HepG2 (cell line): ENCODE measurements around the gene NLRP13. TPM values are rescaled to one million over a fixed set of nuclear protein-coding genes. Genes with fewer than 3 reads are reported as not detected.

Source experiments
- ATAC-seq: fragments of 200-7000 bp; cut with Tn5 transposase; 3 replicates; pipeline ENCODE4 v1.9.1; 2020; ENCODE audit warnings: mild to moderate bottlenecking, moderate library complexity
- BruUV-seq: library from RNA; stranded (reverse); fragments of 400-500 nt; replicated peaks from 2 replicates; lab custom pipeline; 2021; lab: Mats Ljungman, UMichigan
- CTCF ChIA-PET: fragments of 300-600 bp; formaldehyde crosslinking; extraction: SDS; loops from one replicate; lab custom pipeline; 2021; ENCODE audit warnings: low total read pairs, inconsistent platforms, low intra/inter-chr PET ratio; lab: Yijun Ruan, JAX
- POLR2A ChIA-PET: fragments of 350-600 bp; sonication (Branson Sonifier 250); formaldehyde crosslinking; loops from one replicate; lab custom pipeline; 2020; ENCODE audit warnings: antibody characterized with exemption, inconsistent platforms; lab: Yijun Ruan, JAX
- DNase-seq: peaks from one replicate; pipeline ENCODE4 v3.0.0-alpha.2; 2015; ENCODE audit warnings: low spot score
- FAIRE-seq: peaks from 3 replicates; lab custom pipeline; 2011; peaks lifted over from hg19 to GRCh38; lab: Jason Lieb, UNC
- H2AFZ ChIP-seq: one replicate; pipeline ENCODE4 v1.6.1; 2011; ENCODE audit warnings: low read length, inconsistent platforms
- H3K27ac ChIP-seq: fragments of 300-600 bp; 3 replicates; pipeline ENCODE4 v1.8.0; 2011; ENCODE audit warnings: mixed run types, mild to moderate bottlenecking, mixed read lengths, low read length, inconsistent platforms; ENCODE audit not compliant: insufficient read depth; ENCODE audit errors: extremely low read length
- H3K27me3 ChIP-seq, 2 experiments: fragments of 200-600 bp in 1 of 2; 2 replicates in 1 of 2; 3 replicates in 1 of 2; pipeline versions ENCODE4 v1.6.0 to v1.8.0; 2011; ENCODE audit warnings: low read length in 2 of 2, mild to moderate bottlenecking in 2 of 2, moderate library complexity in 2 of 2, inconsistent platforms in 1 of 2; ENCODE audit not compliant: insufficient read depth in 2 of 2, control insufficient read depth in 1 of 2
- H3K36me3 ChIP-seq, 2 experiments: fragments of 200-600 bp in 1 of 2; replicated peaks in 1 of 2; 2 replicates in 1 of 2; 3 replicates in 1 of 2; pipeline versions ENCODE4 v1.5.1 to v1.8.0; 2011; ENCODE audit warnings: low read length in 2 of 2, inconsistent platforms in 1 of 2; ENCODE audit not compliant: insufficient read depth in 2 of 2, control insufficient read depth in 1 of 2
- H3K4me1 ChIP-seq: 2 replicates; pipeline ENCODE4 v1.5.1; 2012; ENCODE audit warnings: low read length, inconsistent platforms; ENCODE audit not compliant: insufficient read depth
- H3K4me2 ChIP-seq: 2 replicates; pipeline ENCODE4 v1.6.0; 2011; ENCODE audit warnings: low read depth, low read length, inconsistent platforms
- H3K4me3 ChIP-seq, 3 experiments: fragments of 200-600 bp in 1 of 3; sonication (generic), shearing (Covaris generic) in 1 of 3; replicated peaks in 1 of 3; 2 replicates each; pipeline ENCODE4 v1.5.1; 2011 to 2016; ENCODE audit warnings: low read length in 3 of 3, inconsistent platforms in 2 of 3, low read depth in 2 of 3, mild to moderate bottlenecking in 2 of 3, control low read depth in 1 of 3, mixed read lengths in 1 of 3; ENCODE audit not compliant: insufficient read depth in 1 of 3
- H3K79me2 ChIP-seq: one replicate; pipeline ENCODE4 v1.6.1; 2011; ENCODE audit warnings: low read length, inconsistent platforms; ENCODE audit not compliant: insufficient read depth
- H3K9ac ChIP-seq: 2 replicates; pipeline ENCODE4 v1.6.0; 2011; ENCODE audit warnings: mild to moderate bottlenecking, low read depth, low read length, inconsistent platforms; ENCODE audit not compliant: insufficient read depth
- H3K9me3 ChIP-seq: 2 replicates; pipeline ENCODE4 v1.5.1; 2012; ENCODE audit warnings: mild to moderate bottlenecking, low read length
- H4K20me1 ChIP-seq: 2 replicates; pipeline ENCODE4 v1.6.0; 2011; ENCODE audit warnings: inconsistent platforms, mild to moderate bottlenecking, low read length, moderate library complexity; ENCODE audit not compliant: insufficient read depth
- CCDC6 ChIP-seq: sonication (generic); formaldehyde crosslinking; IDR thresholded peaks from 2 replicates; pipeline ENCODE4 v1.8.1; 2022; ENCODE audit warnings: mild to moderate bottlenecking, missing genetic modification reagents, moderate library complexity
- CENPT ChIP-seq: sonication (generic); formaldehyde crosslinking; IDR thresholded peaks from 2 replicates; pipeline ENCODE4 v1.8.0; 2022; ENCODE audit warnings: low read depth, mild to moderate bottlenecking, moderate library complexity, missing genetic modification reagents
- EP300 ChIP-seq, 3 experiments: sonication (generic) in 1 of 3; formaldehyde crosslinking in 1 of 3; IDR thresholded peaks; 2 replicates each; pipeline versions ENCODE4 v1.5.1 to v1.6.1; 2011 to 2020; ENCODE audit warnings: low read depth in 2 of 3, low read length in 2 of 3, borderline replicate concordance in 1 of 3, improper control_type of control experiment in 1 of 3, mild to moderate bottlenecking in 1 of 3, missing genetic modification reagents in 1 of 3, moderate library complexity in 1 of 3
- JUNB ChIP-seq: sonication (generic); formaldehyde crosslinking; IDR thresholded peaks from 2 replicates; pipeline ENCODE4 v1.8.0; 2022; ENCODE audit warnings: missing genetic modification reagents, mild to moderate bottlenecking, borderline replicate concordance
- KDM5B ChIP-seq: sonication (generic); formaldehyde crosslinking; IDR thresholded peaks from 2 replicates; pipeline ENCODE4 v1.4.0; 2020; ENCODE audit warnings: missing genetic modification reagents, mild to moderate bottlenecking, borderline replicate concordance
- NFKB2 ChIP-seq: sonication (generic); formaldehyde crosslinking; IDR thresholded peaks from 2 replicates; pipeline ENCODE4 v1.4.0; 2020; ENCODE audit warnings: missing genetic modification reagents, borderline replicate concordance
- PHB2 ChIP-seq: fragments of 450-650 bp; IDR thresholded peaks from 2 replicates; pipeline ENCODE4 v1.6.1; 2018; ENCODE audit not compliant: partially characterized antibody
- RAD21 ChIP-seq: fragments of 450-650 bp; formaldehyde crosslinking; IDR thresholded peaks from 2 replicates; pipeline ENCODE4 v1.5.0; 2020; ENCODE audit warnings: mild to moderate bottlenecking
- RFXAP ChIP-seq: sonication (generic); formaldehyde crosslinking; IDR thresholded peaks from 2 replicates; pipeline ENCODE4 v1.4.0; 2020; ENCODE audit warnings: missing genetic modification reagents, borderline replicate concordance
- SMAD3 ChIP-seq: sonication (generic); formaldehyde crosslinking; IDR thresholded peaks from 2 replicates; pipeline ENCODE4 v1.4.0; 2020; ENCODE audit warnings: missing genetic modification reagents
- TSC22D2 ChIP-seq: sonication (generic); formaldehyde crosslinking; IDR thresholded peaks from 2 replicates; pipeline ENCODE4 v1.5.1; 2020; ENCODE audit warnings: missing genetic modification reagents, mild to moderate bottlenecking, borderline replicate concordance
- ZNF569 ChIP-seq: sonication (generic); formaldehyde crosslinking; IDR thresholded peaks from 2 replicates; pipeline ENCODE4 v1.5.0; 2020; ENCODE audit warnings: mild to moderate bottlenecking, missing genetic modification reagents, moderate library complexity, borderline replicate concordance
- ZSCAN25 ChIP-seq: sonication (generic); formaldehyde crosslinking; IDR thresholded peaks from 2 replicates; pipeline ENCODE4 v1.8.0; 2022; ENCODE audit warnings: mild to moderate bottlenecking, missing genetic modification reagents
- ZSCAN30 ChIP-seq: sonication (generic); formaldehyde crosslinking; IDR thresholded peaks from 2 replicates; pipeline ENCODE4 v1.5.0; 2020; ENCODE audit warnings: mild to moderate bottlenecking, missing genetic modification reagents
- WGBS: methylation state at CpG from one replicate; pipeline ENCODE4 v1.1.6; 2017; ENCODE audit warnings: low lambda C conversion rate; 5-methylcytosine and 5-hydroxymethylcytosine counted together
- in situ Hi-C: cut with HindIII; loops from 2 replicates; pipeline ENCODE4 v1.10.0; 2017; ENCODE audit warnings: low pct_unique_long_range_greater_than_20kb; ENCODE audit not compliant: extremely low pct_ligation_motif_present
- intact Hi-C: fragments of 100-400 bp; cut with micrococcal nuclease; formaldehyde crosslinking; loops from one replicate; pipeline ENCODE4 v1.10.0; 2022; ENCODE audit not compliant: unreplicated experiment
- polyA plus RNA-seq, 8 experiments: library from polyadenylated mRNA; depleted of rRNA in 3 of 8; stranded (reverse) in 7 of 8; unstranded in 1 of 8; fragments of >200 nt; fragmentation: Illumina TruSeq in 4 of 8; extraction: Trizol in 4 of 8; gene quantifications; 2 replicates each; pipeline versions ENCODE4 v1.2.1 to v1.2.3, GENCODE V29; 2011 to 2016; ENCODE audit warnings: low read depth in 4 of 8, missing spikeins in 1 of 8, mixed read lengths in 1 of 8; ENCODE audit not compliant: insufficient read depth in 1 of 8
- total RNA-seq, 5 experiments: library from RNA; depleted of rRNA; stranded (reverse); fragments of >200 nt; fragmentation: Illumina TruSeq; extraction: Trizol; gene quantifications; 2 replicates each; pipeline ENCODE4 v1.2.3, GENCODE V29; 2016; ENCODE audit warnings: low read depth in 1 of 5
- TF ChIP-seq, protein P1 (sequence below): sonication (generic); formaldehyde crosslinking; IDR thresholded peaks from 2 replicates; pipeline ENCODE4 v1.4.0; 2020; ENCODE audit warnings: missing genetic modification reagents
- TF ChIP-seq, protein P2 (sequence below): sonication (generic); formaldehyde crosslinking; IDR thresholded peaks from 2 replicates; pipeline ENCODE4 v1.8.0; 2022; ENCODE audit warnings: mild to moderate bottlenecking, missing genetic modification reagents
- TF ChIP-seq, protein P3 (sequence below): sonication (generic); formaldehyde crosslinking; IDR thresholded peaks from 2 replicates; pipeline ENCODE4 v1.9.0; 2022; ENCODE audit warnings: missing genetic modification reagents, mild to moderate bottlenecking, borderline replicate concordance

The NLRP13 gene
- total and polyA plus RNA-seq, 2 of the 13 experiments (the other 11 are each of a cell fraction or from before 2014, with no cell fraction given), result not detected

DNA sequence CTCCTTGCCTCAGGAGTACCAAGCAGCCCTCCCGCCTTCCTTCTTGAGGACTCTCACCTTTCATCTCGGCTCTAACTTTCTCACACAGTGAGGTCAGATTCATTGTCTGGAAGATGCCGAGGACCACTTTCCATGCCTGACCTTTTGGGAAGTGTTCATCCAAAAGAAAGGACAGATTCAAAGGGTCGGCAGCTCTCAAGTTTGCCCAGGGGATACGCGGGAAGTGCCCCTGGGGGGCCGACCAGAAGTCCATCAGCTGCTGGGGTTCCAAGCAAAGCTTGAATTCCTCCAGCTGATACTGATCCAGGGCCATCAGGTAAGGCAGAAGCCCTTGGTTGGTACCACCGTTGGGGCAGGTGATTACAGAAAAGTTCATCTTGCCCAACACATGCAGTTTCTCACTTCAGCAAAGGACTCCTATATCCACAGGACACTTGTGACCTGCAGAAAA lies at the start of gene NLRP13 (continued):
- no peak for TF ChIP-seq ZSCAN25 (CRISPR knock-in tag)
- TF ChIP-seq, protein P1, sequence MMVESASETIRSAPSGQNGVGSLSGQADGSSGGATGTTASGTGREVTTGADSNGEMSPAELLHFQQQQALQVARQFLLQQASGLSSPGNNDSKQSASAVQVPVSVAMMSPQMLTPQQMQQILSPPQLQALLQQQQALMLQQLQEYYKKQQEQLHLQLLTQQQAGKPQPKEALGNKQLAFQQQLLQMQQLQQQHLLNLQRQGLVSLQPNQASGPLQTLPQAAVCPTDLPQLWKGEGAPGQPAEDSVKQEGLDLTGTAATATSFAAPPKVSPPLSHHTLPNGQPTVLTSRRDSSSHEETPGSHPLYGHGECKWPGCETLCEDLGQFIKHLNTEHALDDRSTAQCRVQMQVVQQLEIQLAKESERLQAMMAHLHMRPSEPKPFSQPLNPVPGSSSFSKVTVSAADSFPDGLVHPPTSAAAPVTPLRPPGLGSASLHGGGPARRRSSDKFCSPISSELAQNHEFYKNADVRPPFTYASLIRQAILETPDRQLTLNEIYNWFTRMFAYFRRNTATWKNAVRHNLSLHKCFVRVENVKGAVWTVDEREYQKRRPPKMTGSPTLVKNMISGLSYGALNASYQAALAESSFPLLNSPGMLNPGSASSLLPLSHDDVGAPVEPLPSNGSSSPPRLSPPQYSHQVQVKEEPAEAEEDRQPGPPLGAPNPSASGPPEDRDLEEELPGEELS (CRISPR knock-in tag), result no peak
- TF ChIP-seq, protein P2, sequence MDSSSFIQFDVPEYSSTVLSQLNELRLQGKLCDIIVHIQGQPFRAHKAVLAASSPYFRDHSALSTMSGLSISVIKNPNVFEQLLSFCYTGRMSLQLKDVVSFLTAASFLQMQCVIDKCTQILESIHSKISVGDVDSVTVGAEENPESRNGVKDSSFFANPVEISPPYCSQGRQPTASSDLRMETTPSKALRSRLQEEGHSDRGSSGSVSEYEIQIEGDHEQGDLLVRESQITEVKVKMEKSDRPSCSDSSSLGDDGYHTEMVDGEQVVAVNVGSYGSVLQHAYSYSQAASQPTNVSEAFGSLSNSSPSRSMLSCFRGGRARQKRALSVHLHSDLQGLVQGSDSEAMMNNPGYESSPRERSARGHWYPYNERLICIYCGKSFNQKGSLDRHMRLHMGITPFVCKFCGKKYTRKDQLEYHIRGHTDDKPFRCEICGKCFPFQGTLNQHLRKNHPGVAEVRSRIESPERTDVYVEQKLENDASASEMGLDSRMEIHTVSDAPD, result no peak
- no peak for TF ChIP-seq CCDC6
- TF ChIP-seq NFKB2 (CRISPR knock-in tag), result no peak
- TF ChIP-seq, all 625 proteins: peak for 0

DNA sequence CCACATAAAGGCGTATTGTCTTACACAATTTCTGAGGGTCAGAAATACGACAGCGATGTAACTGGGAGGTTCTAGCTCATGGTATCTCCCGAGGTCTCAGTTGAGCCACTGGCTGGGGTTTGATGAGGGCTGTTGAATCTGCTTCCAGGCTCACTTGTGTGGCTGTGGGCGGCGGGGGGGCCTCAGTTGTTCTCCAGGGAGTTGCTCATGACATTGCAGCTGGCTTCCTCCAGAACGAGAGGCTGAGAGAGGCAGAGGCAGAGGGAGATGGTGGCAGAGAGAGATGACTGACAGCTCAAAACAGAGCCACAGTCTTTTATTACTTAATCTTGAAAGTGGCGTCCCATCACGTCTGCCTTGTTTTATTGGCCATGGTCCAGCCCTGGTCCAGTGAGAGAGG lies 48.3 kb upstream of the NLRP13 start:
- no TSS peak for BruUV-seq
- in situ Hi-C loops, result no loop called here
- Histone ChIP-seq H3K4me2 (no peak overlapping the region), H3K79me2 (no peaks in the 10 kb centered on the region), H3K27me3 (peaks cover 0 to 2% of the 10 kb centered on the region in 2 experiments; a peak in 1 of 5 replicates), H3K27ac (no peak overlapping the region), H3K9me3 (no peaks in the 10 kb centered on the region), H4K20me1 (no peaks in the 10 kb centered on the region), H3K4me1 (no peaks in the 10 kb centered on the region), H3K4me3 (no peak overlapping the region), H3K36me3 (no peaks in the 10 kb centered on the region), H3K9ac (no peak overlapping the region), H2AFZ (no peak overlapping the region)
- no peak for ATAC-seq
- ChIA-PET CTCF (no interaction called here), POLR2A (no interaction called here)
- intact Hi-C loops, result no loop called here
- FAIRE-seq, result no peak
- WGBS, result 9% methylated on average over 8 of the region's 9 CpGs
- no peak for DNase-seq
- TF ChIP-seq JUNB (CRISPR knock-in tag) (no peak), ZNF569 (no peak), RAD21 (CRISPR knock-in tag) (no peak), SMAD3 (no peak), KDM5B (CRISPR knock-in tag) (no peak), ZSCAN30 (CRISPR knock-in tag) (no peak), TSC22D2 (CRISPR knock-in tag) (no peak), RFXAP (no peak), CENPT (CRISPR knock-in tag) (no peak), PHB2 (no peak), EP300 (IDR thresholded peaks at IDR 0.05; ENCODE audit: low read depth in 2 of 2, low read length in 2 of 2) (no peak), EP300 (CRISPR knock-in tag; IDR thresholded peaks at IDR 0.05; ENCODE audit: borderline replicate concordance) (no peak)
- TF ChIP-seq, protein P3, sequence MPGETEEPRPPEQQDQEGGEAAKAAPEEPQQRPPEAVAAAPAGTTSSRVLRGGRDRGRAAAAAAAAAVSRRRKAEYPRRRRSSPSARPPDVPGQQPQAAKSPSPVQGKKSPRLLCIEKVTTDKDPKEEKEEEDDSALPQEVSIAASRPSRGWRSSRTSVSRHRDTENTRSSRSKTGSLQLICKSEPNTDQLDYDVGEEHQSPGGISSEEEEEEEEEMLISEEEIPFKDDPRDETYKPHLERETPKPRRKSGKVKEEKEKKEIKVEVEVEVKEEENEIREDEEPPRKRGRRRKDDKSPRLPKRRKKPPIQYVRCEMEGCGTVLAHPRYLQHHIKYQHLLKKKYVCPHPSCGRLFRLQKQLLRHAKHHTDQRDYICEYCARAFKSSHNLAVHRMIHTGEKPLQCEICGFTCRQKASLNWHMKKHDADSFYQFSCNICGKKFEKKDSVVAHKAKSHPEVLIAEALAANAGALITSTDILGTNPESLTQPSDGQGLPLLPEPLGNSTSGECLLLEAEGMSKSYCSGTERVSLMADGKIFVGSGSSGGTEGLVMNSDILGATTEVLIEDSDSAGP (CRISPR knock-in tag), result no peak
